T-cell (primary cell): ENCODE results near the gene CNPY3. TPM values are rescaled to one million over a fixed set of nuclear protein-coding genes. Genes with fewer than 3 reads are reported as not detected.
A peak's percentile ranks its signal among the peaks of the same experiment; 100 is the strongest.
"Not testable (repeated sequence)": the region's sequence is repeated elsewhere in the genome, so short reads cannot be mapped to it uniquely, and the experiment has no call there.

Experiments used
- ATAC-seq, 4 experiments: fragments of 200-7000 bp in 3 of 4; fragments of 150-1000 bp in 1 of 4; cut with Tn5 transposase; replicated peaks in 1 of 4; 1 replicate in 3 of 4; 2 replicates in 1 of 4; pipeline ENCODE4 v1.10.0; 2021; ENCODE audit warnings: moderate library complexity in 3 of 4, mild to moderate bottlenecking in 2 of 4, moderate number of reproducible peaks in 1 of 4
- CTCF ChIA-PET, 2 donors: fragments of 300-600 bp; sonication (Branson Sonifier 250); formaldehyde crosslinking; loops; one replicate each; lab custom pipeline; 2022; ENCODE audit warnings: antibody characterized with exemption in 2 of 2; lab: Charles Lee
- POLR2A ChIA-PET, 2 donors: fragments of 300-600 bp; sonication (Branson Sonifier 250); formaldehyde crosslinking; loops; one replicate each; lab custom pipeline; 2022; ENCODE audit warnings: antibody characterized with exemption in 2 of 2; lab: Charles Lee
- DNase-seq, 35 experiments: peaks; one replicate each; pipeline versions ENCODE4 v3.0.0 to v3.0.0-alpha.2; 2013 to 2023
- H3K27ac ChIP-seq: one replicate; pipeline ENCODE4 v1.5.1; 2013; ENCODE audit warnings: low read length
- H3K27me3 ChIP-seq, 2 experiments: replicated peaks in 1 of 2; 1 replicate in 1 of 2; 2 replicates in 1 of 2; pipeline versions ENCODE4 v1.6.1 to v1.7.0; 2013; ENCODE audit warnings: low read length in 1 of 2, mixed read lengths in 1 of 2; ENCODE audit not compliant: control insufficient read depth in 2 of 2, insufficient read depth in 2 of 2; ENCODE audit errors: extremely low read depth in 1 of 2
- H3K36me3 ChIP-seq, 2 donors: 1 replicate in 1 of 2; 2 replicates in 1 of 2; pipeline versions ENCODE4 v1.6.1 to v1.7.0; 2013; ENCODE audit warnings: low read length in 1 of 2; ENCODE audit not compliant: control insufficient read depth in 2 of 2, insufficient read depth in 1 of 2; ENCODE audit errors: extremely low read depth in 1 of 2
- H3K4me1 ChIP-seq, 2 experiments: 1 replicate in 1 of 2; 2 replicates in 1 of 2; pipeline versions ENCODE4 v1.6.1 to v1.7.0; 2013; ENCODE audit warnings: low read length in 2 of 2, mixed read lengths in 1 of 2; ENCODE audit not compliant: insufficient read depth in 2 of 2, control insufficient read depth in 1 of 2; ENCODE audit errors: extremely low read depth in 1 of 2
- H3K4me3 ChIP-seq, 2 donors: 1 replicate in 1 of 2; 2 replicates in 1 of 2; pipeline versions ENCODE4 v1.5.1 to v1.7.0; 2013; ENCODE audit warnings: mild to moderate bottlenecking in 2 of 2, low read length in 1 of 2, moderate library complexity in 1 of 2; ENCODE audit not compliant: control insufficient read depth in 1 of 2; ENCODE audit errors: extremely low read depth in 1 of 2
- H3K9me3 ChIP-seq: 2 replicates; pipeline ENCODE4 v1.7.0; 2013
- H3K27ac Mint-ChIP-seq, 2 donors: one replicate each; pipeline ENCODE4 v1.8.0; 2020 to 2021; ENCODE audit warnings: mild to moderate bottlenecking in 2 of 2, mixed read lengths in 2 of 2
- H3K27me3 Mint-ChIP-seq, 2 donors: one replicate each; pipeline ENCODE4 v1.8.0; 2021 to 2022; ENCODE audit warnings: mixed read lengths in 2 of 2
- H3K36me3 Mint-ChIP-seq: one replicate; pipeline ENCODE4 v1.8.0; 2021; ENCODE audit warnings: mixed read lengths
- H3K4me1 Mint-ChIP-seq, 3 donors: one replicate each; pipeline ENCODE4 v1.8.0; 2020 to 2022; ENCODE audit warnings: mixed read lengths in 3 of 3, mild to moderate bottlenecking in 1 of 3
- H3K4me3 Mint-ChIP-seq, 3 donors: one replicate each; pipeline ENCODE4 v1.8.0; 2020 to 2022; ENCODE audit warnings: mild to moderate bottlenecking in 3 of 3, mixed read lengths in 3 of 3, moderate library complexity in 3 of 3
- H3K9me3 Mint-ChIP-seq, 3 donors: one replicate each; pipeline ENCODE4 v1.8.0; 2020 to 2022; ENCODE audit warnings: mixed read lengths in 3 of 3
- WGBS: methylation state at CpG from one replicate; pipeline ENCODE4 v1.1.5; 2013; ENCODE audit warnings: missing lambda C conversion rate; ENCODE audit not compliant: insufficient coverage; 5-methylcytosine and 5-hydroxymethylcytosine counted together
- total RNA-seq, 35 experiments: library from RNA in 6 of 35; stranded (reverse) in 6 of 35; fragments of 120-200 nt in 1 of 35; gene quantifications; one replicate each; pipeline versions ENCODE4 v1.2.1 to v1.2.4 and lab custom pipeline; 2013 to 2026

CNPY3 gene
- total RNA-seq, 5 donors from 2014 or later (not counting 1 experiment from before 2014, with no cell fraction given), result 51.2 to 86.2 (median 79.4) TPM

DNA sequence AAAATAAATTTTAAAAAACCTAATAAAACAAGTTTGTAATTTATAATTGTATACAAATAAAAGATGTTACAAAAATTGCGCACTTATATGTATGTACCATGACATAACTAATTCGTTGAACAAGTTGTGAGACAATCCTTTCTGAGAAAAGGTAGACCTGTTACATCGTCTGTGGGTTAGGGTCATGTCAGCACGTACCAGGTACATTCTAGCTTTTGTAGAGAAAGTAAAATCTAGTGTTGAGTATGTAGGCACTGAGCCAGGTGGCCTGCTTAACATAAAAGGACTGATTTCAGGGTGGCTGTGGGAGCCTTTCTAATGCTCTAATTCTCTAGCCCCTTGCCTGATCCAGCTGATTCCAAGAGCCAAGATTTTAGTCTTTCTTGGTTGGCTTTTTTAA is 39.5 kb upstream of the CNPY3 start:
- Histone ChIP-seq H3K36me3 (peaks cover 8 to 12% of the 10 kb centered on the region in 2 donors), H3K27ac (peak overlapping the region; percentile 76), H3K9me3 (no peaks in the 10 kb centered on the region), H3K4me1 (peaks cover 9 to 13% of the 10 kb centered on the region in 2 experiments), H3K27me3 (no peaks in the 10 kb centered on the region), H3K4me3 (peak overlapping the region; percentile 84 to 91)
- Mint-ChIP-seq H3K27me3 (no peaks in the 10 kb centered on the region), H3K4me3 (peak overlapping the region; percentile 88 to 96 (median 92)), H3K4me1 (peaks cover 5 to 20% (median 18%) of the 10 kb centered on the region in 3 donors), H3K27ac (peak overlapping the region; percentile 96 to 99), H3K9me3 (no peaks in the 10 kb centered on the region), H3K36me3 (peaks cover 15% of the 10 kb centered on the region)
- ATAC-seq, result no peak
- POLR2A ChIA-PET, result interaction anchor here (0.6 to 3.6 kb wide), 3 partner anchors 10 to 43 kb away, joined by 3 to 29 read pairs (median 5); partner anchors contain the start of gene RPL7L1 (in 1 of the 2)
- WGBS, result no CpG with 5 or more reads among the region's 4 CpGs
- CTCF ChIA-PET, result no interaction called here
- peak in 2 of 35 experiments; percentile 7 to 34 for DNase-seq

DNA sequence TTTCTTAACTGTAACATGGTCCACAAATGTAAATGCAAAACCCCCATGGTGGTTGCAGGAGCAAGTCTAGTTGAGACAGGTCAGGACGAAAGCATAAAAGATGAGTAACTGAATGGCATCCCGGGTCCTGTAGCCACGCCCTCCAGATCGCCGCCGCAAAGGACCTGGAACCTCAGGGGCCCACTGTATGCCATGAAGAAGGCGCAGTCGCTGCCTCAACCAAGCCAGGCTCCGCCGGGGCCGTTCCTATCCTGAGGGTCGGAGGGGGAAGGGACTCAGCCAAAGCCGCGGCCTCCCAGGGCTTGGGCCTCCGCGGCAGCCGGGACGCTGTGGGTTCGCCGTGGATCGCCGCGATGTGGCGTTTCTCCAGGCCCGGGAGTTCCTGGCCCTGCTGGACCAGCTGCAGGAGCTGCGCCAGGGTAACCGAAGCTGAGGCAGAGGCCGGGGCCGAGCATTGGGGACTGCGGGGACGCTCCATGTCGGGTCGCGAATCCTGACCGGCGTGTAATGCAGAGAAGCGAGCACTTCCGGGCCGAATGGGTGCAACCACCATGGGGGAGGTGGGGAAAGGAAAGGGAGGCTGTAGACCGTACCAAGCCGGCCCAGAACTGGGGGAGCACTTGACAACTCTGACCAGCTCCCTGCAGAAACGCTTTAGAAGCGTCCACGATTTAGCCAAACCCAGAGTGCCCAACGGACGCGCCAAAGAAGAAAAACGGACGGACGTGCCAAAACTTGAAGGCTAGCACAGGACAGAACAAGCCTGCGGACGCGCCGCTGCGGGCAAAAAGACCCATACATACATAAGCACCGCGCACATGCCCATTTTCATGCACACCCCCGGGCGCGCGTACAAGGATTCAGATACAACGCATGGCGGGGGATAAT is 38.7 kb upstream of the CNPY3 start:
- WGBS, result under 1% methylated on average over 62 of the region's 63 CpGs
- ChIA-PET CTCF (interaction anchor here in 1 of 2 donors (0.7 kb wide), 2 partner anchors 11 to 279 kb away, joined by 3 to 5 read pairs; no protein-coding TSS in a partner anchor), POLR2A (interaction anchor here (0.6 to 3.6 kb wide), 4 partner anchors 8 to 334 kb away, joined by 3 to 29 read pairs (median 4); partner anchors contain the start of gene RPL7L1 (in 1 of the 2))
- Mint-ChIP-seq H3K4me3 (peak overlapping the region; percentile 88 to 96 (median 92)), H3K27ac (peak overlapping the region; percentile 96 to 99), H3K27me3 (no peaks in the 10 kb centered on the region), H3K36me3 (peaks cover 13% of the 10 kb centered on the region), H3K4me1 (peaks cover 5 to 20% (median 18%) of the 10 kb centered on the region in 3 donors), H3K9me3 (no peaks in the 10 kb centered on the region)
- peak; percentile 73 to 90 (median 84) for DNase-seq
- H3K27ac ChIP-seq, result peak overlapping the region; percentile 76
- ATAC-seq, result peak; percentile 93 to 97 (median 96)
- no peaks in the 10 kb centered on the region for H3K9me3 ChIP-seq
- peaks cover 9 to 13% of the 10 kb centered on the region in 2 experiments for H3K4me1 ChIP-seq
- no peaks in the 10 kb centered on the region for H3K27me3 ChIP-seq
- H3K36me3 ChIP-seq, result peaks cover 6 to 7% of the 10 kb centered on the region in 2 donors
- H3K4me3 ChIP-seq, result peak overlapping the region; percentile 84 to 91

DNA sequence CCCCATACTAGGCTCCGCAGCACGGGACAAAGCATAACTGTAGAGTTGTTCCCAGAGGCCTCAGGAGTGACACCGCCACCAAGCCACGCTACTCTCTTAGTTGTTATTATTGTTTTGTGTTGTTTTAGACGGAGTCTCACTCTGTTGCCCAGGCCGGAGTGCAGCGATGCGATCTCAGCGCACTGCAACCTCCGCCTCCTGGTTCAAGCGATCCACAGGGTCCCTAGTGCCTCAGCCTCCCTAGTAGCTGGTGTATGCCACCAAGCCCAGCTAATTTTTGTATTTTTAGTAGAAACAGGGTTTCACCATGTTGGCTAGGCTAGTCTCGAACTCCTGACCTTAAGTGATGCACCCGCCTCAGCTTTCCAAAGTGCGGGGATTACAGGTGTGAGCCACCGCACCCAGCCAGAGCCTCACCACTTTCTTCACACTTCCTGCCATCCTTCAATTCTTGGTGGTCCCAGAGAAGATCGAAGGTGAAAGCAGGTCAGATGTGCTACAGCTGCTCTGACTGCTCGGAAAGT is 38.0 kb upstream of the CNPY3 start:
- peak overlapping the region; percentile 88 to 96 (median 92) for H3K4me3 Mint-ChIP-seq
- 56% methylated on average over 11 of the region's 17 CpGs for WGBS
- ChIA-PET CTCF (interaction anchor here (0.6 to 1.2 kb wide), 5 partner anchors 11 to 278 kb away, joined by 3 to 5 read pairs (median 3); partner anchors contain the start of gene TBCC (in 1 of the 2)), POLR2A (interaction anchor here (0.5 to 3.6 kb wide), 6 partner anchors 9 to 334 kb away, joined by 3 to 29 read pairs (median 5); partner anchors contain the start of genes CNPY3 (in 1 of the 2) and RPL7L1 (in 1 of the 2))
- H3K27me3 ChIP-seq, result no peaks in the 10 kb centered on the region
- H3K27ac ChIP-seq, result peak overlapping the region; percentile 76
- no peaks in the 10 kb centered on the region for H3K36me3 ChIP-seq
- peak overlapping the region; percentile 96 to 99 for H3K27ac Mint-ChIP-seq
- H3K36me3 Mint-ChIP-seq, result peaks cover 6% of the 10 kb centered on the region
- H3K4me3 ChIP-seq, result peak overlapping the region; percentile 84 to 91
- no peaks in the 10 kb centered on the region for H3K9me3 Mint-ChIP-seq
- H3K4me1 Mint-ChIP-seq, result peaks cover 5 to 20% (median 18%) of the 10 kb centered on the region in 3 donors
- no peaks in the 10 kb centered on the region for H3K9me3 ChIP-seq
- H3K4me1 ChIP-seq, result peaks cover 9 to 13% of the 10 kb centered on the region in 2 experiments
- H3K27me3 Mint-ChIP-seq, result no peaks in the 10 kb centered on the region
- DNase-seq (no peak), ATAC-seq (no peak)

DNA sequence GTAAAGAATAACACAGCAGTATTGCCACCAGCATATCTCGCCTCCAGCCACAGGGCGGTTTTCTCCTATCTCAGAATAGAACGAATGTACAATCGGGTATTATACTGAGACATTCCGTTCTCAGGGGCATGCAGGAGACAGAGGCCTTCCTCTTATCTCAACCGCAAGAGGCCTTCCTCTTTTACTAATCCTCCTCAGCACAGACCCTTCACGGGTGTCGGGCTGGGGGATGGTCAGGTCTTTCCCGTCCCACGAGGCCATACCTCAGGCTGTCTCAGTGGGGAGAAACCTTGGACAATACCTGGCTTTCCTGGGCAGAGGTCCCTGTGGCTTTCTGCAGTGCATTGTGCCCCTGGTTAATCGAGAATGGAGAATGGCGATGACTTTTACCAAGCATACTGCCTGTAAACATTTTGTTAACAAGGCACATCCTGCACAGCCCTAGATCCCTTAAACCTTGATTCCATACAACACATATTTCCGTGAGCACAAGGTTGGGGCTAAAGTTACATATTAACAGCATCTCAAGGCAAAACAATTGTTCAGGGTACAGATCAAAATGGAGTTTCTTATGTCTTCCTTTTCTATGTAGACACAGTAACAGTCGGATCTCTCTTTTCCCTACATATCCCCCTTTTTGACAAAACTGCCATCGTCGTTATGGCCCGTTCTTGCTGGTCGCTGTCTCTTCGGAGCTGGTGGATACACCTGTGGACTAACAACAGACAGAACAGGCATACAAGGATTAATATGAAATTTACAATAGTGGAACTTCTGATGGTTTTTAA is 35.0 kb upstream of the CNPY3 start:
- H3K27me3 ChIP-seq, H3K27ac Mint-ChIP-seq, H3K4me3 Mint-ChIP-seq, H3K27me3 Mint-ChIP-seq, H3K27ac ChIP-seq, H3K36me3 ChIP-seq, DNase-seq, ATAC-seq, CTCF ChIA-PET, H3K36me3 Mint-ChIP-seq, H3K4me3 ChIP-seq, H3K9me3 ChIP-seq, POLR2A ChIA-PET, H3K9me3 Mint-ChIP-seq: not testable (repeated sequence)
- H3K4me1 Mint-ChIP-seq, result peaks cover 5 to 19% (median 17%) of the 10 kb centered on the region in 3 donors
- WGBS, result 52% methylated on average over 7 of the region's 19 CpGs
- H3K4me1 ChIP-seq, result peaks cover 9 to 13% of the 10 kb centered on the region in 2 experiments

DNA sequence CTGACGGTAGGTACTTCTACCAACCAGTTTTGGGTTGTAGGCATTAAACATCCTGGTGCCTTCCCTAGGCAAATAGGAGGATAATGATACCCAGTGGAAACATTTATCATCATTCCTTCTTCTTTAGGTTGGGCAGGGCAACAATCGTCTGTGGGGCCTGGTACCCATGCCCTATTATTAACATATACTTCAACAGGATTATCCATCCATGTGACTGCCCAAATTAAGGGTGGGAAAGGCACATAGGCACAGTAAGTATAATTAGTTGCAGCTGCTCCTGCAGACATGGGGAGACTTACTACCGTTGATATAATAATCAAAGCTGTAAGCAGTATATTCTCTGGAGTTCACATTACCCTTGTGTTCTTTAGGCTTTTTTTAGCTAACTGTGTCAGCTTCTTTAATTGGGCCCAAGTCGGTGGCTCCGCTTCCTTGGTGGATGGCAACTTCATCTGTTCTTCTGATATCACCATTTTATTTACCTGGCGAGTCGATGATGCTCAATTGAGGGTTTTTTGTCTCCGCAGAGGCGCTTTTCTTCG is 33.0 kb upstream of the CNPY3 start:
- WGBS, result no CpG with 5 or more reads among the region's 10 CpGs
- Mint-ChIP-seq H3K4me1 (peaks cover 3 to 6% (median 3%) of the 10 kb centered on the region in 3 donors), H3K4me3 (no peak overlapping the region), H3K9me3 (no peaks in the 10 kb centered on the region), H3K27ac (no peak overlapping the region), H3K27me3 (no peaks in the 10 kb centered on the region), H3K36me3 (no peaks in the 10 kb centered on the region)
- DNase-seq, result no peak
- ChIA-PET POLR2A (interaction anchor here (0.6 to 0.7 kb wide), 2 partner anchors 28 to 324 kb away, joined by 3 read pairs; no protein-coding TSS in a partner anchor), CTCF (interaction anchor here (0.8 to 1.5 kb wide), 2 partner anchors 17 to 247 kb away, joined by 3 read pairs; partner anchors contain the start of gene RPL7L1 (in 1 of the 2))
- H3K36me3 ChIP-seq, result no peaks in the 10 kb centered on the region
- no peak overlapping the region for H3K4me3 ChIP-seq
- peaks cover 3 to 4% of the 10 kb centered on the region in 2 experiments for H3K4me1 ChIP-seq
- ATAC-seq, result no peak
- H3K27ac ChIP-seq, result no peak overlapping the region
- no peaks in the 10 kb centered on the region for H3K27me3 ChIP-seq
- H3K9me3 ChIP-seq, result no peaks in the 10 kb centered on the region
